Smooth muscle cell (in vitro differentiated cells): Measurements from ENCODE around the gene RAB3C. TPM values are rescaled to one million over a fixed set of nuclear protein-coding genes. Genes with fewer than 3 reads are reported as not detected.

Experiments used
- DNase-seq: peaks from one replicate; lab custom pipeline; 2025; ENCODE audit not compliant: unreplicated experiment; lab: John Stamatoyannopoulos, UW
- H2AFZ ChIP-seq: fragments of 200-600 bp; sonication (generic); 2 replicates; pipeline ENCODE4 v1.6.0; 2016; ENCODE audit warnings: antibody characterized with exemption, low read depth, mild to moderate bottlenecking
- H3F3A ChIP-seq: fragments of 200-600 bp; sonication (generic); 2 replicates; pipeline ENCODE4 v1.6.0; 2017; ENCODE audit warnings: antibody characterized with exemption, low read depth
- H3K27ac ChIP-seq: fragments of 200-600 bp; sonication (generic); 2 replicates; pipeline ENCODE4 v1.5.1; 2016; ENCODE audit warnings: low read depth, mild to moderate bottlenecking
- H3K27me3 ChIP-seq: fragments of 200-600 bp; sonication (generic); 2 replicates; pipeline ENCODE4 v1.6.1; 2016; ENCODE audit warnings: low read depth, mild to moderate bottlenecking
- H3K36me3 ChIP-seq: fragments of 200-600 bp; sonication (generic); 2 replicates; pipeline ENCODE4 v1.5.1; 2016; ENCODE audit warnings: low read depth
- H3K4me1 ChIP-seq: fragments of 200-600 bp; sonication (generic); 2 replicates; pipeline ENCODE4 v1.5.1; 2016; ENCODE audit warnings: low read depth
- H3K4me2 ChIP-seq: fragments of 200-600 bp; sonication (generic); 2 replicates; pipeline ENCODE4 v1.6.0; 2016; ENCODE audit warnings: mild to moderate bottlenecking
- H3K4me3 ChIP-seq: fragments of 200-600 bp; sonication (generic); 2 replicates; pipeline ENCODE4 v1.5.1; 2016; ENCODE audit warnings: mild to moderate bottlenecking
- H3K79me2 ChIP-seq: fragments of 200-600 bp; sonication (generic); 2 replicates; pipeline ENCODE4 v1.6.0; 2016; ENCODE audit warnings: low read depth, mild to moderate bottlenecking
- H3K9ac ChIP-seq: fragments of 200-600 bp; sonication (generic); 2 replicates; pipeline ENCODE4 v1.6.0; 2016; ENCODE audit warnings: low read depth
- H3K9me3 ChIP-seq: fragments of 200-600 bp; sonication (generic); replicated peaks from 2 replicates; pipeline ENCODE4 v1.5.1; 2016; ENCODE audit warnings: low read depth
- H4K20me1 ChIP-seq: fragments of 200-600 bp; sonication (generic); 2 replicates; pipeline ENCODE4 v1.6.0; 2016; ENCODE audit warnings: low read depth
- WGBS: methylation state at CpG from one replicate; pipeline ENCODE4 v1.1.7; 2016; ENCODE audit warnings: low lambda C conversion rate; 5-methylcytosine and 5-hydroxymethylcytosine counted together
- polyA plus RNA-seq: library from polyadenylated mRNA; unstranded; fragments of >200 nt; fragmentation: Nextera tagmentation; extraction: Ambion mirVana; gene quantifications from 2 replicates; pipeline ENCODE4 v1.2.1, GENCODE V29; 2016
- total RNA-seq: library from RNA; depleted of rRNA; stranded (reverse); fragments of >200 nt; gene quantifications from 2 replicates; pipeline ENCODE4 v1.2.3, GENCODE V29; 2014
- TF ChIP-seq, protein P1 (sequence below): fragments of 200-600 bp; sonication (generic); IDR thresholded peaks from 2 replicates; pipeline ENCODE4 v1.5.1; 2017; ENCODE audit warnings: borderline replicate concordance, mild to moderate bottlenecking, antibody characterized with exemption; ENCODE audit not compliant: insufficient read depth, poor library complexity, severe bottlenecking

RAB3C gene
- total and polyA plus RNA-seq, 2 experiments from 2014 or later, result 0.10 to 1.1 TPM

DNA sequence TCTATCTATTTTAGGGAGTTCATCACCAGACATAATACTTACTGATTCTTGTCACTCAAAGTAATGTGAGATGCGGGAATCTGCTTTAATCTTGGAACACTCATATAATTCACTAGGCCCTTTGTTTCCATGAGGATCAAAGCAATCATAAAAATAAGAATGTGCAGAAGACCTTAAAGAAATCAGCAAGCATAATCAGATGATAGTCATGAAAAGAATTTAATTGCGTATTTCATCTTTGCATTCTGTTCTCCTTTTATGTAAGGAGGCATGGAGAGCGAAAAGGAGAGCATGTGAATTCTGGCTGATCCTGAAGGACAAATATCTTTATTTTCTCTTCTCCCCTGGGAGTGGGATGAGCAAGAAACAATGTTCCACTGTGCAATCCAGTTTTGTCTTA, 128.0 kb downstream of the RAB3C start:
- no peaks in the 10 kb centered on the region for H3K27me3 ChIP-seq

DNA sequence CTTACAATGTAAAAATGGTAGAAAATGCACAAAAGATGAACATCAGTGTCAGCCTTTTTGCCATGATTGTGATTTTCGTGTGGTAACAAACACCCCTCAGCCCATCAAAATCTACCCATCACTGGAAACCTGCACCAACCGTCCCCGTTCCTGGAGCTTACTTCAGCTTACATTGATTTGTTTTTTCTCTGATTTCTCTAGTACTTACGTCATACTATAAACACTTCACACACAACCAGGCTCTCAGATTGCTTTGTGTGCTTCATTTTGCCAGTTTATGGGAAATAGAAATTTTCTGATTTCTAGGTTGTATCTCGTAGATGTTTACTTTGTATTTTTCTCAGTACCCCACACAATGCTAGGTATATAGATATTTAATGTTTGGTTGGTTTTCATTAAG, 129.1 kb downstream of the RAB3C start:
- TF ChIP-seq, protein P1, sequence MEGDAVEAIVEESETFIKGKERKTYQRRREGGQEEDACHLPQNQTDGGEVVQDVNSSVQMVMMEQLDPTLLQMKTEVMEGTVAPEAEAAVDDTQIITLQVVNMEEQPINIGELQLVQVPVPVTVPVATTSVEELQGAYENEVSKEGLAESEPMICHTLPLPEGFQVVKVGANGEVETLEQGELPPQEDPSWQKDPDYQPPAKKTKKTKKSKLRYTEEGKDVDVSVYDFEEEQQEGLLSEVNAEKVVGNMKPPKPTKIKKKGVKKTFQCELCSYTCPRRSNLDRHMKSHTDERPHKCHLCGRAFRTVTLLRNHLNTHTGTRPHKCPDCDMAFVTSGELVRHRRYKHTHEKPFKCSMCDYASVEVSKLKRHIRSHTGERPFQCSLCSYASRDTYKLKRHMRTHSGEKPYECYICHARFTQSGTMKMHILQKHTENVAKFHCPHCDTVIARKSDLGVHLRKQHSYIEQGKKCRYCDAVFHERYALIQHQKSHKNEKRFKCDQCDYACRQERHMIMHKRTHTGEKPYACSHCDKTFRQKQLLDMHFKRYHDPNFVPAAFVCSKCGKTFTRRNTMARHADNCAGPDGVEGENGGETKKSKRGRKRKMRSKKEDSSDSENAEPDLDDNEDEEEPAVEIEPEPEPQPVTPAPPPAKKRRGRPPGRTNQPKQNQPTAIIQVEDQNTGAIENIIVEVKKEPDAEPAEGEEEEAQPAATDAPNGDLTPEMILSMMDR, result no peak
- no peak overlapping the region for H2AFZ ChIP-seq
- DNase-seq, result no peak
- no peaks in the 10 kb centered on the region for H3F3A ChIP-seq
- H3K79me2 ChIP-seq, result no peaks in the 10 kb centered on the region
- H3K9ac ChIP-seq, result no peak overlapping the region
- no peak overlapping the region for H3K27ac ChIP-seq
- H3K4me1 ChIP-seq, result no peaks in the 10 kb centered on the region
- WGBS, result 91% methylated on average over 5 of the region's 5 CpGs
- no peaks in the 10 kb centered on the region for H3K36me3 ChIP-seq
- no peaks in the 10 kb centered on the region for H4K20me1 ChIP-seq
- peaks cover 5% of the 10 kb centered on the region for H3K9me3 ChIP-seq
- H3K27me3 ChIP-seq, result no peaks in the 10 kb centered on the region
- no peak overlapping the region for H3K4me2 ChIP-seq
- H3K4me3 ChIP-seq, result no peak overlapping the region

More for the DNA sequence above, 128.0 kb downstream of the RAB3C start:
- TF ChIP-seq, protein P1, result no peak
- Histone ChIP-seq H3K79me2 (no peaks in the 10 kb centered on the region), H3K9me3 (peaks cover 5% of the 10 kb centered on the region), H3K36me3 (no peaks in the 10 kb centered on the region), H3K27ac (no peak overlapping the region), H3K9ac (no peak overlapping the region), H3K4me1 (no peaks in the 10 kb centered on the region), H2AFZ (no peak overlapping the region), H3K4me3 (no peak overlapping the region), H4K20me1 (no peaks in the 10 kb centered on the region), H3K4me2 (no peak overlapping the region), H3F3A (no peaks in the 10 kb centered on the region)
- DNase-seq, result no peak
- 99% methylated on average over 3 of the region's 3 CpGs for WGBS

DNA sequence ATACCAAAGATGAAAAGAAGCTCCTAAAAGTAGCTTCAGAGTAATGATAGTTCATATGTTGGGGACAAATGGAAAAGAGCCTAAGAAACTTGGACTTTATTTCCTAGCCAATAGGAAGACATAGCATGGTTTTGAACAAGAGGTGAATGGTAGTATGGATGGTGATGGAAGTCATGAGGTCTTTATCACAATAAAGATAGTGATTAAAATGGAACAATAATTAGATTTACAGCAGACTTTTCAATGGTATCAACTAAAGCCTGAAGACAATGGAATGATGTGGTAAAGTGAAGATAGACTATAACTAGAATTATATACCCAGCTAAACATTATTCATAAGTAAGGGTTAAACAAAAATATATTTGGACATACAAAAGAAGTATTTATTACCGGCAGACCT, 131.2 kb downstream of the RAB3C start:
- TF ChIP-seq, protein P1, result no peak
- 97% methylated on average over 1 of the region's 1 CpG for WGBS
- H3K4me1 ChIP-seq, result peaks cover 7% of the 10 kb centered on the region
- DNase-seq, result no peak
- no peaks in the 10 kb centered on the region for H3K27me3 ChIP-seq
- H2AFZ ChIP-seq, result no peak overlapping the region
- H3F3A ChIP-seq, result no peaks in the 10 kb centered on the region
- H4K20me1 ChIP-seq, result no peaks in the 10 kb centered on the region
- H3K4me2 ChIP-seq, result no peak overlapping the region
- H3K79me2 ChIP-seq, result no peaks in the 10 kb centered on the region
- no peak overlapping the region for H3K9ac ChIP-seq
- peaks cover 5% of the 10 kb centered on the region for H3K9me3 ChIP-seq
- H3K27ac ChIP-seq, result no peak overlapping the region
- no peak overlapping the region for H3K4me3 ChIP-seq
- no peaks in the 10 kb centered on the region for H3K36me3 ChIP-seq

DNA sequence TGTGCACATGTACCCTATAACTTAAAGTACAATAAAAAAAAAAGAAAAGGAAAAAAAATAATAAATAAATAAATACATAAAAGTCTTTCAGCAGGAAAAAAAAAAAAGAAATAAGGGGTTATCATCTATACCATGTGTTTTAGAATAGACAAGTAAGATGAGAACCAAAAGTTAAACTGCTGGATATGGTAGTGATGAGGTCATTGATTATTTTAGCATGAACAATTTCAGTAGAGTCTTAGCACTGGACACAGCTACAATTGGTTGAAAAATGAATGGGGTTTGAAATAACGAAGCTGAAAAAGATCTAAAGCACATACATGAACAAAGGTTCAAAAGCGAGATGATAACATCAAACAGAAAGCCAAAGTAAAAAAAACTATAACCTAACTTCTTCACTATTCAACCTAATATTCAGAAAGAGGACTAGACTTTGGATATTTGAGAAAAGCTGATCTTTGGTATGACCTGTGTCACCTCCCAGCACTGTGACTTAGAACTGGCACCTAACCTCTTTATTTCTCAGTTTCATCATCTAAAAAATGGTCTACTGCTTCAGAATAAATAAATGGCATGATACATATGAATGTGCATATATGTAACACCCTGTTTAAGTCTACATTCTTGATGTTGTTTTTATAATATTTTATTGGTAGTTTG, 133.3 kb downstream of the RAB3C start:
- Histone ChIP-seq H4K20me1 (no peaks in the 10 kb centered on the region), H3K4me1 (peaks cover 7% of the 10 kb centered on the region), H3K9me3 (peaks cover 5% of the 10 kb centered on the region), H3K36me3 (no peaks in the 10 kb centered on the region), H3F3A (no peaks in the 10 kb centered on the region), H3K79me2 (no peaks in the 10 kb centered on the region), H3K4me2 (no peak overlapping the region), H3K27me3 (no peaks in the 10 kb centered on the region), H3K4me3 (no peak overlapping the region), H3K9ac (no peak overlapping the region), H3K27ac (no peak overlapping the region), H2AFZ (no peak overlapping the region)
- TF ChIP-seq, protein P1, result no peak
- 91% methylated on average over 2 of the region's 2 CpGs for WGBS
- DNase-seq, result no peak
